Stimulated activated CD4-positive, alpha-beta T cell treated with anti-CD3 and anti-CD28 coated beads, Interleukin-2, amount 100 ng/mL, for 4 hours (primary cell): ENCODE data around the gene ZNF462.

Source experiments
- DNase-seq: peaks from one replicate; pipeline ENCODE4 v3.0.0-alpha.2; 2020; ENCODE audit warnings: low read depth

Gene ZNF462

GRCh38 chr9:106864373-106865143 lies 1.6 kb downstream of the ZNF462 start:
- DNase-seq: no peak

DNA sequence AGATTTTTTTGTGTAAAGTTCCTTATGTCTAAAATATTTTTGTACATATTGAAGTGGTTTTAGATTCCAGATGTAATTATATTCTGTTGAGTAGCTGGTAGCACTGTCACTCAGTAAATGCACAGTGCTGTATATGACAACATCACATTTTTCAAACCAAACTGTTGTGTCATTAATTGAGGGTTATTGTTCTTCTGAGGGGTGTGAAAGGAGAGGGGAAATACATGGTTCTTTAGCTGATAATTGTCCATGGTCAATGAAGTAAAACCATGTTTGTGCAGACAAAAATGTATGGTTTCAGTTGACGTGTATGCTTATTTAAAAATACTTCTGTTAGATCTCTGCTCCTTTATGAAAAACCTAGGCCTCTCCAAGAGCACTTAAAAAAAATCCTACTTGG lies 3.3 kb downstream of the ZNF462 start:
- no peak for DNase-seq

DNA sequence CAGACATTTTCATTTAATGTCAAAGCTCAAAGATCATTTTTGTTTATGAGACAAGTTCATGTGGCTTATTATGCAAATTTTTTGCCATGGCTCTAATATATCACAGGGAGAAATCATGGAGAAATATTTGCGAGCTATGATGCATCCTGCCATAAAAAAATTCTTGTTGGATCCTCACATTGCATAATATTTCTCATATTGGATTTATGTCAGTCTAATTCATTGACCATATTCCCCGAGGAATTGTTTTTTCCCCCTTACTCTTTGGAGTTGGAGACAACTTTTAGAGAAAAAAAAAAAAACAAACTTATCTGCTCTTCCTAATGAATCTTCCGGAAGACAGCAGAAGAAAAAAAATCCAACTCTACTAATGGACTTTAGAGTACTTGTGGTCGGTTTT lies 4.3 kb downstream of the ZNF462 start:
- DNase-seq: no peak

DNA sequence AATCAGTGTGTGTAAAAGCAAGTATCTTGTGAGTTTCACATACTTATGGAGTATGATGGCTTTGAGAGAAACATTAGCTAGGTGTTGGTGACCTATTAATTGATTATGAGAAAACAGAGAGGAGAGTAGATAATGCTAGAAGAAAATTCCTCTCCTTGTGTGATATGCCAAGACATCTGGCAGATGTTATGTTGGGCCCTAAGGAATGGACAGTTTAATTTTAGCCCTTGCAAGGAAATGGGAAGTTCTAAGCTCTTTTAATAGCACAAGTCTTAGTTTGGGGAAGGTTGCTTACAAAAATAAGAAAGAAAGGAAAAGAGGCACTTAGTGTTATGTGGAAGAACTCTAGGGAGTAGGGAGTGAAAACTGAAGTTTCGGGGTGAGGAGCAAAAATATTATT lies 5.1 kb downstream of the ZNF462 start:
- DNase-seq: no peak

GRCh38 chr9:106868565-106868964 lies 5.6 kb downstream of the ZNF462 start:
- no peak for DNase-seq

GRCh38 chr9:106869028-106869427 lies 6.1 kb downstream of the ZNF462 start:
- DNase-seq: no peak

- no peak for DNase-seq
Measured at GRCh38 chr9:106869458-106869857, 6.5 kb downstream of the ZNF462 start.

GRCh38 chr9:106872641-106873040 lies 9.7 kb downstream of the ZNF462 start:
- DNase-seq: no peak

DNA sequence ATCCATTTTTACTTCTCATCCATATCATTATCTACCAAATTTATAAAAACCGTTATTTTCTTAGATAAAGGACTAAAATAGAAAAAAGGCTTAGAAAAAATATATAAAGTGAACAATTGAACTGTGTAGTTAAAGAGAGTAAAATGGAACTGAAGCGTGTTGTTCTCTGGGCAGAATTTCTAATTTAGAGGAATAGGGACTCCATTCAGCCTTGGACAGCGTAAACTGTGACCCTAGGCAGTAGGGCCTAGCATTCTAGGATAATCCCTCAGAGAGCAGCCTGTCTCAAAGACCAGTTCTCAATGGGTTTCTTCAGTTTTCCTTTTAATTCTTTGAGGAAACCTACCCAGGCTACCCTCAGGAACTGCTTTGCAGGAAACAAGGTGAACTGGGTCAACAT lies 11.1 kb downstream of the ZNF462 start:
- no peak for DNase-seq

GRCh38 chr9:106874652-106875051 lies 11.7 kb downstream of the ZNF462 start:
- DNase-seq: no peak

- no peak for DNase-seq
Measured at GRCh38 chr9:106875529-106875928, 12.6 kb downstream of the ZNF462 start.

DNA sequence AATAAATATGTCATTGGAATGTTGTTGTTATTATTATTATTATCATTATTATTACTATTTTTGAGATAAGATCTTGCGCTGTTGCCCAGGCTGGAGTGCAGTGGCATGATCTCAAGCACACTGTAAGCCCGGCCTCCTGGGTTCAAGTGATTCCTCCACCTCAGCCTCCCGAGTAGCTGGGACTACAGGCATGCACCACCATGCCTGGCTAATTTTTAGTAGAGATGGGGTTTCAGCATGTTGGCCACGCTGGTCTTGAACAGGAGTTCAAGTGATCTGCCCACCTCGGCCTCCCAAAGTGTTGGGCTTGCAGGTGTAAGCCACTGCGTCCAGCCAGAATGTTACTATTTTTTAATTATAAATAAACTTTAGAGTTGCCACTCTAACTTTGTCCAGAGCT lies 14.4 kb downstream of the ZNF462 start:
- no peak for DNase-seq

DNA sequence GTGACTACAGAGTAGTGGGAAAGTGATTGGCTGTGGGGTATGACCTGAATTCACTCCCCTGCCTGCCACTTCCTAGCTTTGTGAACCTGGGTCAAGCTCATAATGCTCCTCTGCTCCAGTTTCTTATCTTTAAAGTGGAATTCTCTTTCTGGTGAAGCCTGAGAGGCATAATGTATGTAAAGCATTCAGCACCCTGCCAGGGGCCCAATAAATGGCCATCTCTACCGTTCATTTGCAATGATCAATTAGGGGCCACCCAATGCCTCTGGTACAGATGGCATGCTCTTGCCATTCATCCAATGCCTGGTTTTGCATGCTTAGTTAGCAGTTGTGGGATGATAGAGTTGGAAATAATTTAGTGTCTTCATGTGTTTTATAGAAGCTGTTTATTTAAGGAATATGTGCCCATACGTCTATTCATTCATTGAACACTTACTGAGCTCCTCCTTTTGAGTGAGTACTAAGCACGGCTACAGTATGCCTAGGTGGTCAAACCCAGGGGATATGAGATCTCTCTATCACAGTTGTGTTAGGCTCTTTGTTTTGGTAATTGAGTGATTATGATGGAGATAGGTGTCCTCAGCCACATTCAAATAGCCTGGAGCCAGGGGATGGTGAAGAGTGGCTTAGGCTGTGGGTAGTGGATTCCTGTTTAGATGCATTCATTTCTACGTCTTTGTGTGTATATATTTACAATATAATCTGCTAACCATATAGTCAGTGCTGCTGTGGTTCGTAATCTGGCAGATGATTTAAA lies 15.3 kb downstream of the ZNF462 start:
- no peak for DNase-seq

DNA sequence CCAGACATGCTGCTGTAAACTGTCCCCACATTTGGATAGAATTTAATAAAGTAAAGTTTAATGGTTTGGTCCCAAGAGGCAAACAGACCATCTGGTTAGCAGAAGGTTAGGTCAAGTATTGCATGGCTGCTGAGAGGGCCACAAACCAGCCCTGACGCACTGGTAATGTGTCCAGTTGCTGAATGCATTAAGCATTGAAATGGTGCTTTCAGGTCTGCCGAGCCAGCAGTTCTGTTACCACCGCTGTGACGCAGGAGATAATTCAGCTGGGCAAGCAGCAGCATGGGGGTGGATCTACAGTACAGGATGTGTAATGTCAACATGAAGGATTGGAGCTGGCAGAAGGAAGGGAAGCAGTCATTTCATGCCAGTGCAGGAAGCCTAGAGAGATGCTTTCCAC lies 16.0 kb downstream of the ZNF462 start:
- no peak for DNase-seq

GRCh38 chr9:106879439-106879882 lies 16.5 kb downstream of the ZNF462 start:
- DNase-seq: no peak

GRCh38 chr9:106880081-106880480 lies 17.1 kb downstream of the ZNF462 start:
- DNase-seq: no peak

GRCh38 chr9:106880863-106881262 lies 17.9 kb downstream of the ZNF462 start:
- DNase-seq: no peak

GRCh38 chr9:106883030-106883429 lies 20.1 kb downstream of the ZNF462 start:
- DNase-seq: no peak

GRCh38 chr9:106883626-106884190 lies 20.7 kb downstream of the ZNF462 start:
- DNase-seq: no peak

DNA sequence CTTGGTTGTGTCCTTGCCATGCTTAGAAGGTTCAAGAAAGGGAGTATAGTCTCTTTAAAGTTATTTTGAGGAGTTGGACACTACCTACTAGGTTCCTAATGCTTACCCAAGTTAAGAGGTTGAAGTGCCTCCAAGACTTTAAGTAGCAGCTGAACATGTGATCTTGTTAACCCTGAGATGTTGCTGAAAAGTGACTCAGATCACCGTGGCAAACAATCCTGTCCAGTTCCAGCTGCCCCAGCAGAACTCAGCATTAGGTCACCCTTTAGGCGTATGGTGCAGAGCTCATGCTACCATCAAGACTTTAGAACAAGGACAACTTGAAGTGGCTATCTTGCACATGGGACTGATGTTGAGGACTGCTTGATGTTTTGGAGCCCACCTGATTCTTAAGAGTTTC lies 22.5 kb downstream of the ZNF462 start:
- DNase-seq: no peak

DNA sequence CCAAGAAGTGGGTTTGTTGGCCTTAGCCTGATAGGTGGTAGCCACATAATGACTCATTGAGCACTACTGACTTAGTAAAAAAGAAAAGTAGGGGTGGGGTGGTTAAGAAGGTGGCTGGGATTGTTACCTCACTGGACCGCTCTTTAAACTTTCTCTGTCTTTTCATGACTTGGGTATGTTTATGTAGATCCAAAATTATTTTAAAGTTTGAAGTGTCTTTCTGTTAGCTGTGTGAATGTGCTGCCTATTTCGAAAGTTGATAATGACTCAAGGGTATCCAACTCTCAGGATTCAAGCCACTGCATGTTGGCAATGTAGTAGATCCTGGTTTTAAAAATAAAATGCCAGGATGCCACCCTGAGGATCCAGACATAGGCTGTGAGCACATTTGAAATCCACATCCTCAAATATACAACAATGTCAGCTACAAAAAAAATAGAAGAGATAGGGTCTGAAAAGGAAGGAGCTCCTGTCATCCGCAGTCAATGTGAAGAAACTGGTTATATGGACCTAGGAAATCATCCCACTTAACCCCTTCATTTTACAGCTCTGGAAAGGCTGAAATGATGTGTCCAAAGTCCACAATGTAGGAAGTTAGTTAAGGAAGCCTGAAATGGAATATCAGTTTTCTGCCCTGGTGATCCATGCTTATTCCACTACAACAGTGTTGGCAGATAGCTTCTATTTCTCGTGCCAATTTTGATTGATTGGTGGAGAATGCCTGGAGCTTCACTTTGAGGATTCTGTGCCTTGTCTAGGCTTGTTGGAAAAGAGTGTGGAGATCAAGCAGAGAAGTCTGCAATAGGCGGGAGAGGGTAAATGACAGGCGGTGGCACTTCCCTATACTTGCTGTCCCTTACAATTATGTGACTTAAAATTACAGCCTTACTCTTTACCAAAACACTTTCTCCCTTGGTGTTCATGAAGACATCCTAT lies 23.4 kb downstream of the ZNF462 start:
- DNase-seq: no peak

- no peak for DNase-seq
Measured at GRCh38 chr9:106887066-106887465, 24.1 kb downstream of the ZNF462 start.
